Transverse colon (tissue), 4 donors: ENCODE measurements around the gene MRPL32. TPM values are rescaled to one million over a fixed set of nuclear protein-coding genes. Genes with fewer than 3 reads are reported as not detected.

Source experiments
- DNase-seq: peaks from one replicate; pipeline ENCODE4 v3.0.0-alpha.2; 2019
- H3K27ac ChIP-seq, 4 donors: fragments of 200-600 bp; sonication (generic); 2 replicates each; pipeline ENCODE4 v1.5.1; 2016 to 2018; ENCODE audit warnings: inconsistent platforms in 4 of 4
- H3K27me3 ChIP-seq: fragments of 200-600 bp; sonication (generic); 2 replicates; pipeline ENCODE4 v1.5.1; 2017; ENCODE audit warnings: inconsistent platforms
- H3K36me3 ChIP-seq, 4 donors: fragments of 200-600 bp; sonication (generic); 2 replicates each; pipeline ENCODE4 v1.5.1; 2017 to 2019; ENCODE audit warnings: inconsistent platforms in 4 of 4
- H3K4me1 ChIP-seq, 4 donors: fragments of 200-600 bp; sonication (generic); 2 replicates each; pipeline ENCODE4 v1.5.1; 2017 to 2020; ENCODE audit warnings: inconsistent platforms in 4 of 4
- H3K4me3 ChIP-seq, 4 donors: fragments of 200-600 bp; sonication (generic); 1 replicate in 1 of 4; 2 replicates in 3 of 4; pipeline versions ENCODE4 v1.5.1 to v1.6.1; 2017 to 2019; ENCODE audit warnings: inconsistent platforms in 4 of 4
- H3K9me3 ChIP-seq, 2 donors: fragments of 200-600 bp; sonication (generic); 2 replicates each; pipeline ENCODE4 v1.5.1; 2017 to 2019; ENCODE audit warnings: inconsistent platforms in 2 of 2
- EP300 ChIP-seq: sonication (generic); formaldehyde crosslinking; IDR thresholded peaks from one replicate; pipeline ENCODE4 v1.6.1; 2017; ENCODE audit warnings: antibody characterized with exemption, low read depth
- POLR2A ChIP-seq: fragments of 450-650 bp; IDR thresholded peaks from one replicate; pipeline ENCODE4 v1.6.1; 2016; ENCODE audit warnings: antibody characterized with exemption, mild to moderate bottlenecking, moderate library complexity
- POLR2AphosphoS5 ChIP-seq, 3 donors: sonication (generic); formaldehyde crosslinking; IDR thresholded peaks; one replicate each; pipeline ENCODE4 v1.6.1; 2016; ENCODE audit warnings: antibody characterized with exemption in 3 of 3
- WGBS, 2 donors: methylation state at CpG; one replicate each; pipeline ENCODE4 v1.1.5; 2018; ENCODE audit warnings: low coverage in 1 of 2; 5-methylcytosine and 5-hydroxymethylcytosine counted together
- in situ Hi-C, 4 donors: fragments of 200-750 bp; cut with MboI; loops; one replicate each; pipeline versions ENCODE4 v1.15.0 to v1.15.1; 2017; ENCODE audit warnings: low sequenced_read_pairs in 3 of 4, low pct_ligation_motif_present in 1 of 4, low pct_unique_long_range_greater_than_20kb in 1 of 4
- intact Hi-C: fragments of 100-400 bp; cut with DNase I; formaldehyde crosslinking; loops from one replicate; pipeline ENCODE4 v1.15.1; 2023; ENCODE audit warnings: low total_unique reads
- total RNA-seq, 4 donors: library from RNA; depleted of rRNA; stranded (reverse); fragments of >200 nt; gene quantifications; one replicate each; pipeline ENCODE4 v1.1.0, GENCODE V29; 2016
- TF ChIP-seq, protein P1 (sequence below), 5 experiments: fragments of 200-600 bp in 3 of 5; fragments of 450-650 bp in 2 of 5; sonication (generic) in 3 of 5; IDR thresholded peaks; 1 replicate in 2 of 5; 2 replicates in 3 of 5; pipeline ENCODE4 v1.5.1; 2016 to 2017; ENCODE audit warnings: antibody characterized with exemption in 5 of 5, inconsistent platforms in 3 of 5, mild to moderate bottlenecking in 2 of 5, moderate library complexity in 1 of 5

MRPL32 gene
- total RNA-seq, 4 donors from 2014 or later = 22.5 to 49.4 (median 36.4) TPM

DNA sequence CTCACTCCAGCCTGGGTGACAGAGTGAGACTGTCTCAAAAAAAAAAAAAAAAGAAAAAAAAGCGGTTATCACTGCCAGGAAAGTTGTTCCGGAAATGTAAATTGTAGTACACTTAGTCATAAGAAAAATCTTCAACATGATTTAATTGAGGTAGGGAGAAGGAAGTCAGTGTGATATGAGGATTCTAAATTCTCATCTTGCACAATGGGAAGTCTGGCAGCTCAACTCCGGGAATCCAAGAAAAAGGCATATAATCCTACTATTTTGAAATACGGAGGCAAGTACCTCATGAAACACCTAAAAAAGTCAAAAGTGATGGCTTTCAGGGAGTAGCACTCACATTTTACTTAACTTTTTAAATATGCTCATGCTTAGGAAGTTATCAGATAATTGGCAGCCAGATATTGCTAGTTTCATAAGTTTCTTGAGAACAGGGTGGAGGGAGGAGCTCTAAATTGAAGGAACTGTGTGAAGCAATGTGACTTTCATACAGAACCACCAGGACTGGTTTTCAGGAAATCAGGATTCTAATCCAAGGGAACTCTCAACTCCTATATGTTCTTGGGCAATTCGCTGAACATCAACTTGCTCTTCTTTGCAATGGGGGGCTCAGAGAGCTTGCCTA, 17.6 kb upstream of the MRPL32 start:
- Histone ChIP-seq H3K36me3 (peaks cover 0 to 27% (median 5%) of the 10 kb centered on the region in 4 donors), H3K27ac (no peak overlapping the region), H3K4me1 (peaks cover 3 to 14% (median 11%) of the 10 kb centered on the region in 4 donors), H3K9me3 (no peaks in the 10 kb centered on the region), H3K27me3 (no peaks in the 10 kb centered on the region), H3K4me3 (no peak overlapping the region)
- intact Hi-C loops = loop anchor here (5.0 kb wide), 1 partner anchor 1377 kb away; no protein-coding TSS in a partner anchor
- 57 to 58% methylated on average over 4 to 5 of the region's 5 CpGs for WGBS, 2 donors
- in situ Hi-C loops = no loop called here
- TF ChIP-seq, protein P1, sequence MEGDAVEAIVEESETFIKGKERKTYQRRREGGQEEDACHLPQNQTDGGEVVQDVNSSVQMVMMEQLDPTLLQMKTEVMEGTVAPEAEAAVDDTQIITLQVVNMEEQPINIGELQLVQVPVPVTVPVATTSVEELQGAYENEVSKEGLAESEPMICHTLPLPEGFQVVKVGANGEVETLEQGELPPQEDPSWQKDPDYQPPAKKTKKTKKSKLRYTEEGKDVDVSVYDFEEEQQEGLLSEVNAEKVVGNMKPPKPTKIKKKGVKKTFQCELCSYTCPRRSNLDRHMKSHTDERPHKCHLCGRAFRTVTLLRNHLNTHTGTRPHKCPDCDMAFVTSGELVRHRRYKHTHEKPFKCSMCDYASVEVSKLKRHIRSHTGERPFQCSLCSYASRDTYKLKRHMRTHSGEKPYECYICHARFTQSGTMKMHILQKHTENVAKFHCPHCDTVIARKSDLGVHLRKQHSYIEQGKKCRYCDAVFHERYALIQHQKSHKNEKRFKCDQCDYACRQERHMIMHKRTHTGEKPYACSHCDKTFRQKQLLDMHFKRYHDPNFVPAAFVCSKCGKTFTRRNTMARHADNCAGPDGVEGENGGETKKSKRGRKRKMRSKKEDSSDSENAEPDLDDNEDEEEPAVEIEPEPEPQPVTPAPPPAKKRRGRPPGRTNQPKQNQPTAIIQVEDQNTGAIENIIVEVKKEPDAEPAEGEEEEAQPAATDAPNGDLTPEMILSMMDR (IDR thresholded peaks at IDR 0.05) = no peak
- TF ChIP-seq POLR2AphosphoS5 (IDR thresholded peaks at IDR 0.05) (no peak), EP300 (no peak), POLR2A (no peak)
- DNase-seq = no peak

- H3K36me3 ChIP-seq = peaks cover 0 to 34% (median 8%) of the 10 kb centered on the region in 4 donors
- TF ChIP-seq, protein P1 (IDR thresholded peaks at IDR 0.05) = no peak
- TF ChIP-seq POLR2A (no peak), POLR2AphosphoS5 (IDR thresholded peaks at IDR 0.05) (no peak), EP300 (no peak)
- DNase-seq = no peak
- H3K27me3 ChIP-seq = no peaks in the 10 kb centered on the region
- no peaks in the 10 kb centered on the region for H3K9me3 ChIP-seq
- in situ Hi-C loops (no loop called here), intact Hi-C loops (no loop called here)
- H3K4me1 ChIP-seq = peaks cover 3 to 12% (median 11%) of the 10 kb centered on the region in 4 donors
- H3K27ac ChIP-seq = no peak overlapping the region
- H3K4me3 ChIP-seq = no peak overlapping the region
- 29 to 50% methylated on average over 1 of the region's 1 CpG for WGBS, 2 donors
Observed at GRCh38 chr7:42915356-42915755, 16.8 kb upstream of the MRPL32 start.

- 90 to 92% methylated on average over 3 of the region's 3 CpGs for WGBS, 2 donors
- in situ Hi-C loops = no loop called here
- Histone ChIP-seq H3K9me3 (no peaks in the 10 kb centered on the region), H3K36me3 (peaks cover 0 to 87% (median 30%) of the 10 kb centered on the region in 4 donors), H3K4me1 (no peaks in the 10 kb centered on the region), H3K4me3 (no peak overlapping the region), H3K27me3 (no peaks in the 10 kb centered on the region), H3K27ac (no peak overlapping the region)
- TF ChIP-seq EP300 (no peak), POLR2AphosphoS5 (IDR thresholded peaks at IDR 0.05) (no peak), POLR2A (no peak)
- TF ChIP-seq, protein P1 (IDR thresholded peaks at IDR 0.05) = no peak
- intact Hi-C loops = no loop called here
- no peak for DNase-seq
Observed at GRCh38 chr7:42922017-42922753, 10.0 kb upstream of the MRPL32 start.

GRCh38 chr7:42924223-42924838, 7.8 kb upstream of the MRPL32 start:
- Histone ChIP-seq H3K27me3 (no peaks in the 10 kb centered on the region), H3K4me1 (peaks cover under 1 to 20% (median 4%) of the 10 kb centered on the region in 4 donors), H3K9me3 (no peaks in the 10 kb centered on the region), H3K27ac (no peak overlapping the region), H3K36me3 (peaks cover 0 to 74% (median 28%) of the 10 kb centered on the region in 4 donors), H3K4me3 (no peak overlapping the region)
- no peak for DNase-seq
- intact Hi-C loops = no loop called here
- in situ Hi-C loops = no loop called here
- TF ChIP-seq EP300 = no peak
- TF ChIP-seq POLR2A = no peak
- no peak for TF ChIP-seq POLR2AphosphoS5 (IDR thresholded peaks at IDR 0.05)
- 85 to 96% methylated on average over 5 of the region's 5 CpGs for WGBS, 2 donors
